Measurements from ENCODE around the gene ITPKC.
A peak's percentile ranks its signal among the peaks of the same experiment; 100 is the strongest.
"Not testable (repeated sequence)": the region's sequence is repeated elsewhere in the genome, so short reads cannot be mapped to it uniquely, and the experiment has no call there.

The ITPKC gene

GRCh38 chr19:40781140-40781539 lies 64.2 kb downstream of the ITPKC start:
- Histone ChIP-seq H3K9ac (ENCODE audit: low read length) (no peak overlapping the region), H2BK120ac (ENCODE audit: low read depth, low read length) (no peak overlapping the region), H3K27me3 (ENCODE audit: insufficient read depth, low read length, poor library complexity) (no peaks in the 10 kb centered on the region), H2AK5ac (ENCODE audit: low read length) (no peak overlapping the region), H3K79me1 (ENCODE audit: low read length) (no peaks in the 10 kb centered on the region), H3K79me2 (ENCODE audit: control insufficient read depth, insufficient read depth, low read length) (no peaks in the 10 kb centered on the region), H3K56ac (ENCODE audit: low read length) (no peak overlapping the region), H3K27ac (ENCODE audit: low read depth, low read length) (no peak overlapping the region), H3K18ac (ENCODE audit: low read length) (no peak overlapping the region), H3K36me3 (ENCODE audit: control insufficient read depth, insufficient read depth, low read length) (no peaks in the 10 kb centered on the region), H3K4me2 (ENCODE audit: low read length) (no peak overlapping the region), H4K8ac (ENCODE audit: low read depth, low read length) (no peak overlapping the region), H3K4me3 (ENCODE audit: low read length) (no peak overlapping the region), H2BK15ac (replicated peaks; ENCODE audit: low read depth) (no peak overlapping the region), H3K4ac (ENCODE audit: low read depth, low read length) (no peak overlapping the region), H4K5ac (ENCODE audit: low read length) (no peak overlapping the region), H3K4me1 (ENCODE audit: control insufficient read depth, low read depth, low read length) (peaks cover 5% of the 10 kb centered on the region), H3K23ac (ENCODE audit: low read length) (peak overlapping the region; percentile 89), H2BK5ac (ENCODE audit: low read length) (no peak overlapping the region)
- DNase-seq, result no peak
- WGBS (ENCODE audit: extremely low coverage, insufficient coverage, low lambda C conversion rate), result no CpG with 5 or more reads among the region's 7 CpGs

GRCh38 chr19:40783711-40784110 lies 66.8 kb downstream of the ITPKC start:
- no peak overlapping the region for H3K4me3 ChIP-seq (ENCODE audit: low read length)
- no peaks in the 10 kb centered on the region for H3K79me1 ChIP-seq (ENCODE audit: low read length)
- H3K36me3 ChIP-seq (ENCODE audit: control insufficient read depth, insufficient read depth, low read length), result no peaks in the 10 kb centered on the region
- DNase-seq, result no peak
- no peak overlapping the region for H4K8ac ChIP-seq (ENCODE audit: low read depth, low read length)
- no peak overlapping the region for H3K4ac ChIP-seq (ENCODE audit: low read depth, low read length)
- H3K4me2 ChIP-seq (ENCODE audit: low read length), result no peak overlapping the region
- no peak overlapping the region for H4K5ac ChIP-seq (ENCODE audit: low read length)
- no peaks in the 10 kb centered on the region for H3K27me3 ChIP-seq (ENCODE audit: insufficient read depth, low read length, poor library complexity)
- no peak overlapping the region for H3K18ac ChIP-seq (ENCODE audit: low read length)
- no peak overlapping the region for H3K23ac ChIP-seq (ENCODE audit: low read length)
- H3K79me2 ChIP-seq (ENCODE audit: control insufficient read depth, insufficient read depth, low read length), result no peaks in the 10 kb centered on the region
- H2BK15ac ChIP-seq (replicated peaks; ENCODE audit: low read depth), result no peak overlapping the region
- no peak overlapping the region for H3K27ac ChIP-seq (ENCODE audit: low read depth, low read length)
- no peak overlapping the region for H3K56ac ChIP-seq (ENCODE audit: low read length)
- no CpG with 5 or more reads among the region's 14 CpGs for WGBS (ENCODE audit: extremely low coverage, insufficient coverage, low lambda C conversion rate)
- no peak overlapping the region for H2AK5ac ChIP-seq (ENCODE audit: low read length)
- no peak overlapping the region for H2BK5ac ChIP-seq (ENCODE audit: low read length)
- no peak overlapping the region for H3K9ac ChIP-seq (ENCODE audit: low read length)
- H2BK120ac ChIP-seq (ENCODE audit: low read depth, low read length), result no peak overlapping the region
- peaks cover 2% of the 10 kb centered on the region for H3K4me1 ChIP-seq (ENCODE audit: control insufficient read depth, low read depth, low read length)

- DNase-seq, result not testable (repeated sequence)
- no CpG with 5 or more reads among the region's 2 CpGs for WGBS (ENCODE audit: extremely low coverage, insufficient coverage, low lambda C conversion rate)
Observed at GRCh38 chr19:40784146-40784545, 67.2 kb downstream of the ITPKC start.

GRCh38 chr19:40785526-40785925 lies 68.6 kb downstream of the ITPKC start:
- Histone ChIP-seq H3K27me3 (ENCODE audit: insufficient read depth, low read length, poor library complexity) (no peaks in the 10 kb centered on the region), H3K36me3 (ENCODE audit: control insufficient read depth, insufficient read depth, low read length) (no peaks in the 10 kb centered on the region), H2AK5ac (ENCODE audit: low read length) (no peak overlapping the region), H3K4me3 (ENCODE audit: low read length) (no peak overlapping the region), H3K9ac (ENCODE audit: low read length) (no peak overlapping the region), H4K5ac (ENCODE audit: low read length) (no peak overlapping the region), H3K23ac (ENCODE audit: low read length) (no peak overlapping the region), H3K4ac (ENCODE audit: low read depth, low read length) (no peak overlapping the region), H3K18ac (ENCODE audit: low read length) (no peak overlapping the region), H3K27ac (ENCODE audit: low read depth, low read length) (no peak overlapping the region), H2BK15ac (replicated peaks; ENCODE audit: low read depth) (no peak overlapping the region), H3K56ac (ENCODE audit: low read length) (no peak overlapping the region), H3K4me1 (ENCODE audit: control insufficient read depth, low read depth, low read length) (no peaks in the 10 kb centered on the region), H2BK120ac (ENCODE audit: low read depth, low read length) (no peak overlapping the region), H3K4me2 (ENCODE audit: low read length) (no peak overlapping the region), H2BK5ac (ENCODE audit: low read length) (no peak overlapping the region), H3K79me1 (ENCODE audit: low read length) (no peaks in the 10 kb centered on the region), H3K79me2 (ENCODE audit: control insufficient read depth, insufficient read depth, low read length) (no peaks in the 10 kb centered on the region), H4K8ac (ENCODE audit: low read depth, low read length) (no peak overlapping the region)
- no CpG with 5 or more reads among the region's 1 CpG for WGBS (ENCODE audit: extremely low coverage, insufficient coverage, low lambda C conversion rate)
- no peak for DNase-seq

More at GRCh38 chr19:40784146-40784545, 67.2 kb downstream of the ITPKC start:
- H2BK5ac ChIP-seq (ENCODE audit: low read length); H3K18ac ChIP-seq (ENCODE audit: low read length); H3K27ac ChIP-seq (ENCODE audit: low read depth, low read length); H3K79me1 ChIP-seq (ENCODE audit: low read length); H2BK15ac ChIP-seq (replicated peaks; ENCODE audit: low read depth); H3K56ac ChIP-seq (ENCODE audit: low read length); H3K9ac ChIP-seq (ENCODE audit: low read length); H3K4me2 ChIP-seq (ENCODE audit: low read length); H2AK5ac ChIP-seq (ENCODE audit: low read length); H2BK120ac ChIP-seq (ENCODE audit: low read depth, low read length); H4K8ac ChIP-seq (ENCODE audit: low read depth, low read length); H4K5ac ChIP-seq (ENCODE audit: low read length); H3K23ac ChIP-seq (ENCODE audit: low read length); H3K4ac ChIP-seq (ENCODE audit: low read depth, low read length); H3K79me2 ChIP-seq (ENCODE audit: control insufficient read depth, insufficient read depth, low read length); H3K4me1 ChIP-seq (ENCODE audit: control insufficient read depth, low read depth, low read length); H3K36me3 ChIP-seq (ENCODE audit: control insufficient read depth, insufficient read depth, low read length); H3K4me3 ChIP-seq (ENCODE audit: low read length); H3K27me3 ChIP-seq (ENCODE audit: insufficient read depth, low read length, poor library complexity): not testable (repeated sequence)

GRCh38 chr19:40786060-40787037 lies 69.4 kb downstream of the ITPKC start:
- H3K4me3 ChIP-seq (ENCODE audit: low read length), result no peak overlapping the region
- H2BK5ac ChIP-seq (ENCODE audit: low read length), result no peak overlapping the region
- no peak overlapping the region for H3K4me2 ChIP-seq (ENCODE audit: low read length)
- no peak overlapping the region for H3K4ac ChIP-seq (ENCODE audit: low read depth, low read length)
- no peaks in the 10 kb centered on the region for H3K79me1 ChIP-seq (ENCODE audit: low read length)
- no CpG with 5 or more reads among the region's 25 CpGs for WGBS (ENCODE audit: extremely low coverage, insufficient coverage, low lambda C conversion rate)
- no peak overlapping the region for H2BK15ac ChIP-seq (replicated peaks; ENCODE audit: low read depth)
- no peak overlapping the region for H2BK120ac ChIP-seq (ENCODE audit: low read depth, low read length)
- H3K27me3 ChIP-seq (ENCODE audit: insufficient read depth, low read length, poor library complexity), result no peaks in the 10 kb centered on the region
- H3K18ac ChIP-seq (ENCODE audit: low read length), result no peak overlapping the region
- no peak overlapping the region for H3K9ac ChIP-seq (ENCODE audit: low read length)
- DNase-seq, result no peak
- no peak overlapping the region for H4K8ac ChIP-seq (ENCODE audit: low read depth, low read length)
- H3K4me1 ChIP-seq (ENCODE audit: control insufficient read depth, low read depth, low read length), result no peaks in the 10 kb centered on the region
- H3K23ac ChIP-seq (ENCODE audit: low read length), result no peak overlapping the region
- H3K79me2 ChIP-seq (ENCODE audit: control insufficient read depth, insufficient read depth, low read length), result no peaks in the 10 kb centered on the region
- H3K56ac ChIP-seq (ENCODE audit: low read length), result no peak overlapping the region
- no peak overlapping the region for H2AK5ac ChIP-seq (ENCODE audit: low read length)
- H3K27ac ChIP-seq (ENCODE audit: low read depth, low read length), result no peak overlapping the region
- H3K36me3 ChIP-seq (ENCODE audit: control insufficient read depth, insufficient read depth, low read length), result no peaks in the 10 kb centered on the region
- no peak overlapping the region for H4K5ac ChIP-seq (ENCODE audit: low read length)
